ENCODE results near the gene TTC21B. TPM values are rescaled to one million over a fixed set of nuclear protein-coding genes. Genes with fewer than 3 reads are reported as not detected.

The TTC21B gene
- total RNA-seq, 4 donors from 2014 or later: 29.1 to 45.7 (median 32.9) TPM

DNA sequence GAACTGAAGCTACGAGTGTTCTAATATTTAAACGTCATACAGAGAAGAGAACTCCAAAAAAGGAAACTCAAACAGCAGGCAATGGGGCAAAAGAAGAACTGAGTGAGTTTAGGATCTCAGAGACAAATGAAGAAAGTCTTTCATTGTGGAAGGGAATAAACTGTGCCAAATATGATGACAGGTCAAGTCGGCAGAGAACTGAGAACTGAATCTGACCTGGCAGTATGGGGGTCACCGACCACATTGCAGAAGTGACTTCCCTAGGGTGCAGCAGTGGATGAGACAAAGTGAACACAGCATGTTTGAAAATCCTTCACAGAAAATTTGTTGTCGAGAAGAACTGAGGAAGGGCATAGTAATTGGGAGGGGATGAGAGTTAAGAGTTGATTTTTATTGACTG, 55.9 kb downstream of the TTC21B start:
- WGBS, 2 donors: 78 to 82% methylated on average over 5 of the region's 5 CpGs
- Histone ChIP-seq H3K4me1 (peaks cover 0 to 1% of the 10 kb centered on the region in 2 donors), H3K9me3 (no peaks in the 10 kb centered on the region), H3K27me3 (no peaks in the 10 kb centered on the region), H3K36me3 (peaks cover 14 to 22% of the 10 kb centered on the region in 2 donors), H3K27ac (no peak overlapping the region), H3K4me3 (replicated peaks in 1 of 3) (no peak overlapping the region)
- peak in 1 of 2 donors; percentile 5 for DNase-seq
- intact Hi-C loops (cut with DNase I): no loop called here
- no peak for TF ChIP-seq POLR2A (IDR thresholded peaks at IDR 0.05)
- TF ChIP-seq, protein P1, sequence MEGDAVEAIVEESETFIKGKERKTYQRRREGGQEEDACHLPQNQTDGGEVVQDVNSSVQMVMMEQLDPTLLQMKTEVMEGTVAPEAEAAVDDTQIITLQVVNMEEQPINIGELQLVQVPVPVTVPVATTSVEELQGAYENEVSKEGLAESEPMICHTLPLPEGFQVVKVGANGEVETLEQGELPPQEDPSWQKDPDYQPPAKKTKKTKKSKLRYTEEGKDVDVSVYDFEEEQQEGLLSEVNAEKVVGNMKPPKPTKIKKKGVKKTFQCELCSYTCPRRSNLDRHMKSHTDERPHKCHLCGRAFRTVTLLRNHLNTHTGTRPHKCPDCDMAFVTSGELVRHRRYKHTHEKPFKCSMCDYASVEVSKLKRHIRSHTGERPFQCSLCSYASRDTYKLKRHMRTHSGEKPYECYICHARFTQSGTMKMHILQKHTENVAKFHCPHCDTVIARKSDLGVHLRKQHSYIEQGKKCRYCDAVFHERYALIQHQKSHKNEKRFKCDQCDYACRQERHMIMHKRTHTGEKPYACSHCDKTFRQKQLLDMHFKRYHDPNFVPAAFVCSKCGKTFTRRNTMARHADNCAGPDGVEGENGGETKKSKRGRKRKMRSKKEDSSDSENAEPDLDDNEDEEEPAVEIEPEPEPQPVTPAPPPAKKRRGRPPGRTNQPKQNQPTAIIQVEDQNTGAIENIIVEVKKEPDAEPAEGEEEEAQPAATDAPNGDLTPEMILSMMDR (IDR thresholded peaks at IDR 0.05): no peak

DNA sequence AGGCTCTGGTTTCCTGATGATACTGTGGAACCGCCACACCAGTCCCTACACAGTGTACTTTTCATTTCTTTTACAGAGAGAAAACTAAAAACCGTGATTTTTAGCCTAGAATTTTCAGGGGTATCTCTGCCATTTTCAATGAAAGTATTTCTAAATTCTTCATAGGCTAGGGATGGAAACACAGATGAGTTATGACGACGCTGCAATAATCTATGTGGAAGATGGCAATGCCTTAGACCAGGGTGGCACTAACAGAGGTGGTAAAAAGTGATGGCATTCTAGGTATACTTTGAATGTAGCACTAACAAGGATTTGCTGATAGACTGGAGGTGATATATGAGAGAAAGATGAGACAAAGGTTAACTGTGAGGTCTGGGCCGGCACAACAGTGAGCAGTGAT, 56.5 kb downstream of the TTC21B start:
- Histone ChIP-seq H3K4me3 (replicated peaks in 1 of 3) (no peak overlapping the region), H3K27me3 (no peaks in the 10 kb centered on the region), H3K4me1 (no peaks in the 10 kb centered on the region), H3K36me3 (peaks cover 14 to 22% of the 10 kb centered on the region in 2 donors), H3K9me3 (no peaks in the 10 kb centered on the region), H3K27ac (no peak overlapping the region)
- TF ChIP-seq POLR2A (IDR thresholded peaks at IDR 0.05): no peak
- TF ChIP-seq, protein P1 (IDR thresholded peaks at IDR 0.05): no peak
- intact Hi-C loops (cut with DNase I): no loop called here
- 94 to 95% methylated on average over 5 of the region's 5 CpGs for WGBS, 2 donors
- DNase-seq: no peak

DNA sequence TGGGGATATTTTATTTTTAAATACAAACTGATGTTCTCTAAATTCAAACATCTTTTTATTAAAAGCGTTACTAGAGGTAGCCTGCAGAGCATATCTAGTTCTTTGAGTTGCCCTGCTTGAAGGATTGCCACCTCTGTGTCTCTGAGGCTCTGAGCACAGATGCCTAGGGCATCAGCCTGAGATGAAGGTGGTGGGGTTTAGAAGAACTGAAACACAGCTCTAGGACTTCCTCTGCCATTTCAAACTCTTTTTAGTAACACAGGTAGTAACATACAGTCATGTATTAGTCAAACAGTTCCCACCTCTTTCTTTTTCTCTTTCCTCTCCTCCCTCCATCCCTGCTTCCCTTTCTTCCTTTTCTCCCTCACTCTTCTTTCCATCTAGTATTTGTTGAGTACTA, 57.6 kb downstream of the TTC21B start:
- H3K4me3 ChIP-seq (replicated peaks in 1 of 3): no peak overlapping the region
- no peak for TF ChIP-seq POLR2A (IDR thresholded peaks at IDR 0.05)
- TF ChIP-seq, protein P1 (IDR thresholded peaks at IDR 0.05): no peak
- H3K9me3 ChIP-seq: no peaks in the 10 kb centered on the region
- DNase-seq: no peak
- no peaks in the 10 kb centered on the region for H3K27me3 ChIP-seq
- intact Hi-C loops (cut with DNase I): no loop called here
- no peak overlapping the region for H3K27ac ChIP-seq
- peaks cover 14 to 22% of the 10 kb centered on the region in 2 donors for H3K36me3 ChIP-seq
- no peaks in the 10 kb centered on the region for H3K4me1 ChIP-seq
- 94 to 96% methylated on average over 1 of the region's 1 CpG for WGBS, 2 donors

DNA sequence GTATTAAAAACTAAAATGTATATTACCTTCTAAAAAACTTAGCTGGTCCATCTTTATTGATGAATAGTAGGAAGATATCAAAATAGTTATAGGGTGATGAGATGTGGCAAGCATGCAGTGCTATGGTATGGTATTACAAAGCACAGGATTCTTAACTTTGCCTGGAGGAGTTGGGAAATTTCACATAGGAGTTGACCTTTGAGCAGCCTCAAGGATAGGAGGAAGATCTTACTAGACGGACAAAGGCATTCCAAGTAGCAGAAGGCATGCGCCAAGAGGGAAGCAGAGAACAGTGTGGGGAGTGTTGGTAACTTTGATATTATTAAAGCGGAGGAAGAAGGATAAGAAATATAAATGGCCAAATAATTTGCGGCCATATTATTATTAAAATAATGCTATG, 60.0 kb downstream of the TTC21B start:
- no peak for DNase-seq
- Histone ChIP-seq H3K4me3 (replicated peaks in 1 of 3) (no peak overlapping the region), H3K27me3 (no peaks in the 10 kb centered on the region), H3K36me3 (peaks cover 9 to 22% of the 10 kb centered on the region in 2 donors), H3K27ac (no peak overlapping the region), H3K4me1 (peaks cover 0 to 9% of the 10 kb centered on the region in 2 donors), H3K9me3 (no peaks in the 10 kb centered on the region)
- intact Hi-C loops (cut with DNase I): no loop called here
- 94 to 97% methylated on average over 4 of the region's 4 CpGs for WGBS, 2 donors
- TF ChIP-seq, protein P1 (IDR thresholded peaks at IDR 0.05): no peak
- no peak for TF ChIP-seq POLR2A (IDR thresholded peaks at IDR 0.05)

DNA sequence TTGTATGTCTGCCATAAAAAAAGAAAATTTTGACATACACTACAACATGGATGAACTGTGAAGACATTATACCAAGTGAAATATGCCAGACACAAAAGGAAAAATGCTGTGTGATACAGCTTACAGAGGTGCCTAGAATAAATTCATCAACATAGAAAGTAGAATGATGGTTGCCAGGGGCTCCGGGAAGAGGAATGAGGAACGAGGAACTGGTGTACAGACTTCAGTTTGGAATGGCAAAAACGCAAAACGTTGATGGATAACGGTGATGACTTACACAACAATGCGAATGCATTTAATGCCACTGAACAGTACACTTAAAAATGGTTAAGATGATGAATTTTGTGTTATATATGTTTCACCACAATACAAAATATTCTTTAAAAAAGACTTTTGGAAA, 61.0 kb downstream of the TTC21B start:
- Histone ChIP-seq H3K4me1 (peaks cover 0 to 9% of the 10 kb centered on the region in 2 donors), H3K27me3 (no peaks in the 10 kb centered on the region), H3K27ac (no peak overlapping the region), H3K4me3 (replicated peaks in 1 of 3) (no peak overlapping the region), H3K36me3 (peaks cover 9 to 12% of the 10 kb centered on the region in 2 donors), H3K9me3 (no peaks in the 10 kb centered on the region)
- intact Hi-C loops (cut with DNase I): no loop called here
- WGBS, 2 donors: 93 to 96% methylated on average over 6 of the region's 6 CpGs
- DNase-seq: no peak
- TF ChIP-seq, protein P1 (IDR thresholded peaks at IDR 0.05): no peak
- no peak for TF ChIP-seq POLR2A (IDR thresholded peaks at IDR 0.05)

Data from thyroid gland (tissue), 4 donors.